ENCODE measurements around the gene HIGD1A.

Gene HIGD1A

DNA sequence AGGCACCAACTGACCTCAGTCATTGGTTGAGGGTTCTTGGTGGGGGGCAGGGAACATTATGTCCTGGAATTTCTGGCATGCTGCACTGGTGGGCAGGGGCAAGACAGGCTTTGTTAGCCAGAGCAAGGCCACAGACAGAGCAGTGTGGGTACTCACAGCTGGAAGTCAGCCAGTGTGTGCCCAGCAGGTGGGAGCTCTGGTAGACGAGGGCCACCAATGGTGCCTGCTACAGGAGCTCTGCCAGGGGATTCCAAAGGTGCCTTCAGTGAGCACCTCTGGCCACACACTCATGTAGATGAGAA lies 40.1 kb upstream of the HIGD1A start:
- Histone ChIP-seq H3K27me3 (ENCODE audit: control insufficient read depth, insufficient read depth, low read length, poor library complexity, severe bottlenecking) (no peaks in the 10 kb centered on the region), H3K9me3 (ENCODE audit: control insufficient read depth, low read length) (no peaks in the 10 kb centered on the region), H3K36me3 (ENCODE audit: control insufficient read depth, insufficient read depth, low read length) (no peaks in the 10 kb centered on the region), H3K4me1 (ENCODE audit: control insufficient read depth, insufficient read depth, low read length) (peaks cover 6% of the 10 kb centered on the region), H3K4me3 (ENCODE audit: insufficient read depth, low read depth, low read length) (no peak overlapping the region), H3K27ac (ENCODE audit: insufficient read depth, low read depth, low read length, poor library complexity, severe bottlenecking) (no peak overlapping the region)
- 31 to 40% methylated on average over 1 of the region's 1 CpG for WGBS, 2 experiments

DNA sequence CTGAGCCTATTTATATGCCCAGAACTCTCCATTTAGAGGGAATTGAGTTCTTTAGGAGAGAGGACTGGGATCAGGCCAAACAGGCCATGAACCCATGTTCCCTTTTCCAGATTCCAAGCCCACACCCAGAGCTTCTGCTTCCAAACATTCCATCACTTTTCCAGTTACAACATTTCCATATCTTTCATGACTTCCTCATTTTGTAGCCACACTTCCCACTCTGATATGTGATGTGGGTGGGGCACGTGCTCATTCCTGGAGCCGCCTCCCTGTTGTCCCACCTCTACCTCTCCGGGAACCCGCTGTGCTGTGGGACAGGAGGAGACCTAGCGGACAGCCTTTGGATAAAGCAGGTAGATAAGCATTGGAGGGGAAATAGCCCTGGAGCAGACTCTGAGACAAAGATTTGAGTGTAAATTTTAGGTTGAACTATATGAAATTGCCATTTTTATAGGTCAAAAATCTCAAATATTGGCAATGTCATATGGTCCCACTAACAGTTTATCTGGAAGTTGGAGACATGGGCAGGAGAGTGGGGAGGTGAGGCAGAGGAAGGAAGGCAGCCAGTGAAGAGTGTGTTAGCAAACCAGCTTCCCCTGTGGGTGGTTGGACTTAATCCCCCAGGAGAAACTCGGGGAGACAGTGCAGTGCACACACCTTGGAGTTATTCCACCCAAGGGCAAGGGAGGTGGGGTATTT lies 39.6 kb upstream of the HIGD1A start:
- Histone ChIP-seq H3K36me3 (ENCODE audit: control insufficient read depth, insufficient read depth, low read length) (no peaks in the 10 kb centered on the region), H3K4me3 (ENCODE audit: insufficient read depth, low read depth, low read length) (no peak overlapping the region), H3K9me3 (ENCODE audit: control insufficient read depth, low read length) (no peaks in the 10 kb centered on the region), H3K27ac (ENCODE audit: insufficient read depth, low read depth, low read length, poor library complexity, severe bottlenecking) (no peak overlapping the region), H3K4me1 (ENCODE audit: control insufficient read depth, insufficient read depth, low read length) (peaks cover 6% of the 10 kb centered on the region), H3K27me3 (ENCODE audit: control insufficient read depth, insufficient read depth, low read length, poor library complexity, severe bottlenecking) (no peaks in the 10 kb centered on the region)
- 86 to 92% methylated on average over 6 of the region's 6 CpGs for WGBS, 2 experiments

DNA sequence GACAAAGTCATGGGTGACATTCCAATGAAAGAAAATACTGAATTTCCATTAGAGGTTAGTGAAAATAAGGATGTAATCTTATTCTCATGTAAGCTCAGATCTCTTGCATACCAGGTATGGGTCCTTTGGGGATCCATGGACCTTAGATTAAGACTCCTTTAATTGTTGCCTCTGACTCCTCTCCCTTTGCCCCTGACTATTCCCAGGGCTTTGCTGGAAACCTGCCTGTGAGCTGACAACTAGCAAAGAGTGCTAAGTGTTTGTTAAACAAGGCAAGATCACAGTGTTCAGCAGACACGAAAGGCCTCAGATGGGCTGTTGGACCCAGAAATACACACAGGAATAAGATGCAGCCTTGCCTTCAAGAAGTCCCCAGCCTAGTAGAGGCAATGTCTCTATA lies 37.0 kb upstream of the HIGD1A start:
- WGBS, 2 experiments = 98% methylated on average over 1 of the region's 1 CpG
- peaks cover 6% of the 10 kb centered on the region for H3K4me1 ChIP-seq (ENCODE audit: control insufficient read depth, insufficient read depth, low read length)
- no peaks in the 10 kb centered on the region for H3K9me3 ChIP-seq (ENCODE audit: control insufficient read depth, low read length)
- no peak overlapping the region for H3K27ac ChIP-seq (ENCODE audit: insufficient read depth, low read depth, low read length, poor library complexity, severe bottlenecking)
- H3K4me3 ChIP-seq (ENCODE audit: insufficient read depth, low read depth, low read length) = no peak overlapping the region
- no peaks in the 10 kb centered on the region for H3K27me3 ChIP-seq (ENCODE audit: control insufficient read depth, insufficient read depth, low read length, poor library complexity, severe bottlenecking)
- H3K36me3 ChIP-seq (ENCODE audit: control insufficient read depth, insufficient read depth, low read length) = no peaks in the 10 kb centered on the region

- no peak overlapping the region for H3K4me3 ChIP-seq (ENCODE audit: insufficient read depth, low read depth, low read length)
- H3K9me3 ChIP-seq (ENCODE audit: control insufficient read depth, low read length) = no peaks in the 10 kb centered on the region
- H3K27ac ChIP-seq (ENCODE audit: insufficient read depth, low read depth, low read length, poor library complexity, severe bottlenecking) = no peak overlapping the region
- peaks cover 4% of the 10 kb centered on the region for H3K4me1 ChIP-seq (ENCODE audit: control insufficient read depth, insufficient read depth, low read length)
- 74 to 77% methylated on average over 7 of the region's 7 CpGs for WGBS, 2 experiments
- H3K27me3 ChIP-seq (ENCODE audit: control insufficient read depth, insufficient read depth, low read length, poor library complexity, severe bottlenecking) = no peaks in the 10 kb centered on the region
- no peaks in the 10 kb centered on the region for H3K36me3 ChIP-seq (ENCODE audit: control insufficient read depth, insufficient read depth, low read length)
These were observed 35.3 kb upstream of the HIGD1A start for GRCh38 chr3:42839616-42840015.

- no peaks in the 10 kb centered on the region for H3K9me3 ChIP-seq (ENCODE audit: control insufficient read depth, low read length)
- no peaks in the 10 kb centered on the region for H3K4me1 ChIP-seq (ENCODE audit: control insufficient read depth, insufficient read depth, low read length)
- no peaks in the 10 kb centered on the region for H3K27me3 ChIP-seq (ENCODE audit: control insufficient read depth, insufficient read depth, low read length, poor library complexity, severe bottlenecking)
- H3K4me3 ChIP-seq (ENCODE audit: insufficient read depth, low read depth, low read length) = no peak overlapping the region
- WGBS, 2 experiments = 64 to 87% methylated on average over 4 of the region's 4 CpGs
- H3K36me3 ChIP-seq (ENCODE audit: control insufficient read depth, insufficient read depth, low read length) = no peaks in the 10 kb centered on the region
- H3K27ac ChIP-seq (ENCODE audit: insufficient read depth, low read depth, low read length, poor library complexity, severe bottlenecking) = no peak overlapping the region
These were observed 34.3 kb upstream of the HIGD1A start for GRCh38 chr3:42838571-42838970.

- no peaks in the 10 kb centered on the region for H3K36me3 ChIP-seq (ENCODE audit: control insufficient read depth, insufficient read depth, low read length)
- H3K27ac ChIP-seq (ENCODE audit: insufficient read depth, low read depth, low read length, poor library complexity, severe bottlenecking) = no peak overlapping the region
- H3K4me1 ChIP-seq (ENCODE audit: control insufficient read depth, insufficient read depth, low read length) = no peaks in the 10 kb centered on the region
- 92 to 94% methylated on average over 5 of the region's 5 CpGs for WGBS, 2 experiments
- no peak overlapping the region for H3K4me3 ChIP-seq (ENCODE audit: insufficient read depth, low read depth, low read length)
- H3K27me3 ChIP-seq (ENCODE audit: control insufficient read depth, insufficient read depth, low read length, poor library complexity, severe bottlenecking) = no peaks in the 10 kb centered on the region
- no peaks in the 10 kb centered on the region for H3K9me3 ChIP-seq (ENCODE audit: control insufficient read depth, low read length)
These were observed 32.1 kb upstream of the HIGD1A start for GRCh38 chr3:42836150-42837123.

GRCh38 chr3:42831321-42831713 lies 27.0 kb upstream of the HIGD1A start:
- 23 to 28% methylated on average over 3 of the region's 3 CpGs for WGBS, 2 experiments
- Histone ChIP-seq H3K27me3 (ENCODE audit: control insufficient read depth, insufficient read depth, low read length, poor library complexity, severe bottlenecking) (no peaks in the 10 kb centered on the region), H3K4me3 (ENCODE audit: insufficient read depth, low read depth, low read length) (no peak overlapping the region)

GRCh38 chr3:42830437-42831320 lies 26.4 kb upstream of the HIGD1A start:
- H3K27me3 ChIP-seq (ENCODE audit: control insufficient read depth, insufficient read depth, low read length, poor library complexity, severe bottlenecking) = no peaks in the 10 kb centered on the region
- 47 to 48% methylated on average over 7 of the region's 7 CpGs for WGBS, 2 experiments
- no peaks in the 10 kb centered on the region for H3K36me3 ChIP-seq (ENCODE audit: control insufficient read depth, insufficient read depth, low read length)
- no peaks in the 10 kb centered on the region for H3K4me1 ChIP-seq (ENCODE audit: control insufficient read depth, insufficient read depth, low read length)
- H3K9me3 ChIP-seq (ENCODE audit: control insufficient read depth, low read length) = no peaks in the 10 kb centered on the region
- no peak overlapping the region for H3K4me3 ChIP-seq (ENCODE audit: insufficient read depth, low read depth, low read length)
- no peak overlapping the region for H3K27ac ChIP-seq (ENCODE audit: insufficient read depth, low read depth, low read length, poor library complexity, severe bottlenecking)

More at GRCh38 chr3:42831321-42831713, 27.0 kb upstream of the HIGD1A start:
- Histone ChIP-seq H3K9me3 (ENCODE audit: control insufficient read depth, low read length) (no peaks in the 10 kb centered on the region), H3K4me1 (ENCODE audit: control insufficient read depth, insufficient read depth, low read length) (no peaks in the 10 kb centered on the region), H3K36me3 (ENCODE audit: control insufficient read depth, insufficient read depth, low read length) (no peaks in the 10 kb centered on the region), H3K27ac (ENCODE audit: insufficient read depth, low read depth, low read length, poor library complexity, severe bottlenecking) (no peak overlapping the region)

GRCh38 chr3:42829628-42830436 lies 25.5 kb upstream of the HIGD1A start:
- Histone ChIP-seq H3K27ac (ENCODE audit: insufficient read depth, low read depth, low read length, poor library complexity, severe bottlenecking) (no peak overlapping the region), H3K36me3 (ENCODE audit: control insufficient read depth, insufficient read depth, low read length) (no peaks in the 10 kb centered on the region), H3K9me3 (ENCODE audit: control insufficient read depth, low read length) (no peaks in the 10 kb centered on the region), H3K4me1 (ENCODE audit: control insufficient read depth, insufficient read depth, low read length) (no peaks in the 10 kb centered on the region), H3K4me3 (ENCODE audit: insufficient read depth, low read depth, low read length) (no peak overlapping the region), H3K27me3 (ENCODE audit: control insufficient read depth, insufficient read depth, low read length, poor library complexity, severe bottlenecking) (no peaks in the 10 kb centered on the region)
- 91 to 95% methylated on average over 4 of the region's 5 CpGs for WGBS, 2 experiments
